ENCODE data around the gene CD8B2.

Gene CD8B2

GRCh38 chr2:106530866-106531265 is 43.7 kb downstream of the CD8B2 start:
- H3K36me3 Mint-ChIP-seq (ENCODE audit: low read depth): no peaks in the 10 kb centered on the region
- peaks cover 9% of the 10 kb centered on the region for H3K27me3 Mint-ChIP-seq (ENCODE audit: low read depth)
- no peak overlapping the region for H3K27ac Mint-ChIP-seq
- no peak overlapping the region for H3K4me3 Mint-ChIP-seq
- no peaks in the 10 kb centered on the region for H3K9me3 Mint-ChIP-seq
- H3K4me1 Mint-ChIP-seq (ENCODE audit: low read depth): no peaks in the 10 kb centered on the region

DNA sequence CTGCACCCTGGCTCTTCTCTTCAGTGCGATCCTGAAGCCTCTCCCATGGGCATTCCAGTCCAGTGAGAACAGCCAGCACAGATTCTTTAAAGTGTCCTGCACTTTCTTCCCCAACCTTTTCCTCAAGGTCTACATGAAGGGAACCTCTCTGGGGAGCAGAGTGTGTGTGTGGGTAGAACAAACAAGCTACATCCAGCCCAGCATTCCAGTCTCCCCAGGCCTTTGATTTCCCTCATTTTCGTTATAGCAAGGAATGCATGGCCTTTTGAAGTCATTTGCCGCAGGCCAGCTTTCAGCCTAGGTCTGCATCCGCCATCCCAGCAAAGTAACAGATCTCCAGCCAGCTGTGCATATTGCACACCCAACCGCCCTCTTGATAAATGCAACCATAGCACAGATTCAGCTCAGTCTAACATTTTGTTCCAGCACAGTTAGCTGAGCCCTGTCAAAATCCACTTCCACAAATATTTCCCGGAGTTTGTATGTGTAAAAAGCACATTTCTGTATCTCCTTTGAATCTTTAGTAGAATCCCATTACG is 44.6 kb downstream of the CD8B2 start:
- no peaks in the 10 kb centered on the region for H3K4me1 Mint-ChIP-seq (ENCODE audit: low read depth)
- H3K4me3 Mint-ChIP-seq: no peak overlapping the region
- H3K36me3 Mint-ChIP-seq (ENCODE audit: low read depth): no peaks in the 10 kb centered on the region

DNA sequence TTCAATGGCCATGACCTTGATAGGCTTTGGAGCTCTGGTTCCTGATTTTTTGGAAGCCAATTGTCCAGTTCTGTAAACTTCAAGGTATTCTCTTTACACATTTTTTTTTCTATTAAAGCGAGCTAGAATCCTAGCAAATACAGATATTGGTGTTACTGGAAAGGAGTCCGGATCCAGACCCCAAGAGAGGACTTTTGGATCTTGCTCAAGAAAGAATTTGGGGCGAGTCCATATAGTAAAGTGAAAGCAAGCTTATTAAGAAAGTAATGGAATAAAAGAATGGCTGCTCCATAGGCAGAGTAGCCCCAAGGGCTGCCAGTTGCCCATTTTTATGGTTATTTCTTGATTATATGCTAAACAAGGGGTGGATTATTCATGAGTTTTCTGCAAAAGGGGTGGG is 45.1 kb downstream of the CD8B2 start:
- Mint-ChIP-seq H3K9me3 (no peaks in the 10 kb centered on the region), H3K4me1 (ENCODE audit: low read depth) (no peaks in the 10 kb centered on the region), H3K27me3 (ENCODE audit: low read depth) (peaks cover 9% of the 10 kb centered on the region), H3K27ac (no peak overlapping the region), H3K4me3 (no peak overlapping the region), H3K36me3 (ENCODE audit: low read depth) (no peaks in the 10 kb centered on the region)

More for the DNA sequence above, 44.6 kb downstream of the CD8B2 start:
- peaks cover 9% of the 10 kb centered on the region for H3K27me3 Mint-ChIP-seq (ENCODE audit: low read depth)
- no peaks in the 10 kb centered on the region for H3K9me3 Mint-ChIP-seq
- no peak overlapping the region for H3K27ac Mint-ChIP-seq

- Mint-ChIP-seq H3K9me3 (no peaks in the 10 kb centered on the region), H3K4me3 (no peak overlapping the region), H3K27ac (no peak overlapping the region), H3K27me3 (ENCODE audit: low read depth) (no peaks in the 10 kb centered on the region), H3K36me3 (ENCODE audit: low read depth) (no peaks in the 10 kb centered on the region), H3K4me1 (ENCODE audit: low read depth) (no peaks in the 10 kb centered on the region)
Measured at GRCh38 chr2:106534471-106534870, 47.3 kb downstream of the CD8B2 start.

GRCh38 chr2:106536490-106536889 is 49.3 kb downstream of the CD8B2 start:
- H3K4me1 Mint-ChIP-seq (ENCODE audit: low read depth): no peaks in the 10 kb centered on the region
- no peak overlapping the region for H3K4me3 Mint-ChIP-seq
- no peak overlapping the region for H3K27ac Mint-ChIP-seq
- H3K27me3 Mint-ChIP-seq (ENCODE audit: low read depth): no peaks in the 10 kb centered on the region
- H3K36me3 Mint-ChIP-seq (ENCODE audit: low read depth): no peaks in the 10 kb centered on the region
- H3K9me3 Mint-ChIP-seq: no peaks in the 10 kb centered on the region

GRCh38 chr2:106537047-106537446 is 49.9 kb downstream of the CD8B2 start:
- no peaks in the 10 kb centered on the region for H3K36me3 Mint-ChIP-seq (ENCODE audit: low read depth)
- peaks cover 4% of the 10 kb centered on the region for H3K27me3 Mint-ChIP-seq (ENCODE audit: low read depth)
- no peaks in the 10 kb centered on the region for H3K9me3 Mint-ChIP-seq
- no peaks in the 10 kb centered on the region for H3K4me1 Mint-ChIP-seq (ENCODE audit: low read depth)
- no peak overlapping the region for H3K4me3 Mint-ChIP-seq
- H3K27ac Mint-ChIP-seq: no peak overlapping the region

GRCh38 chr2:106537791-106538191 is 50.6 kb downstream of the CD8B2 start:
- Mint-ChIP-seq H3K4me3 (no peak overlapping the region), H3K9me3 (no peaks in the 10 kb centered on the region), H3K36me3 (ENCODE audit: low read depth) (no peaks in the 10 kb centered on the region), H3K27ac (no peak overlapping the region), H3K27me3 (ENCODE audit: low read depth) (peaks cover 7% of the 10 kb centered on the region), H3K4me1 (ENCODE audit: low read depth) (peaks cover under 1% of the 10 kb centered on the region)

DNA sequence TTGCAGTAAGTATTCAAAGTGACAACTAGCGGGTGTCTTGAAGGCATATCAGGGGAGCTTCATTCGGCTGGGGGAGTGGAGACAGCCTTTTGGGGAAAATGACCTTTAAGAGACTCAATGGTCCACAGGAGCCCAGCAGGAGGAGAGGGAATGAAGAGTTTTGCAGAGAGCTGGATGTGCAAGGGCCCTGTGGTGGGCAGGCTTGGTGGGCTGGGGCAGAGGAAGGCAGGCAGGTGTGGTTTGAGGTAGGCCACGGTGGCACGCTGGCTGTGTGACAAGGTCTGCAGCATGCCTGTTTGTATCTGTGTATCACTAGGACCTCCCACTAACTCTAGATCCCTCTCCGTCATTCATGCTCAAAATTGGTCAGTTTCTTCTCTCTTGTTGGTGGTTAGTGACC is 53.7 kb downstream of the CD8B2 start:
- H3K27ac Mint-ChIP-seq: no peak overlapping the region

DNA sequence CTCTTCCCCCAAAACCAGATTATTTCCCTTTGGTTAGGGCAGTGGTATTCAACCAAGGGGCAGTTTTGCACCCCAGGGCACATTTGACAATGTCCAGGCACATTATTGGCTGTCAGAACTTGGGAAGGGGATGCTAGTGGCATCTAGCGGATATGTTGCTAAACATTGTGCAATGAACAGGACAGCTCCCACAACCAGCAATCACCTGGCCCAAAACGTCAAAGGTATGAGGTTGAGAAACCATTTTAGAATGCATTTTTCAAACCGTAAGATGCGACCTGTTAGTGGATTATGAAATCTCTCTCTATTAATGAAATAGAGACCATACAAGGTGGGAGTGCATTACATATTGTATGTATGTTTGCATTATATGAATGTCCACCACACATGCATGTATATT is 54.2 kb downstream of the CD8B2 start:
- H3K9me3 Mint-ChIP-seq: no peaks in the 10 kb centered on the region
- peaks cover 18% of the 10 kb centered on the region for H3K27me3 Mint-ChIP-seq (ENCODE audit: low read depth)
- no peak overlapping the region for H3K4me3 Mint-ChIP-seq
- H3K27ac Mint-ChIP-seq: no peak overlapping the region
- no peaks in the 10 kb centered on the region for H3K36me3 Mint-ChIP-seq (ENCODE audit: low read depth)
- peaks cover 2% of the 10 kb centered on the region for H3K4me1 Mint-ChIP-seq (ENCODE audit: low read depth)

More for the DNA sequence above, 53.7 kb downstream of the CD8B2 start:
- H3K4me3 Mint-ChIP-seq: no peak overlapping the region
- H3K4me1 Mint-ChIP-seq (ENCODE audit: low read depth): peaks cover 2% of the 10 kb centered on the region
- no peaks in the 10 kb centered on the region for H3K36me3 Mint-ChIP-seq (ENCODE audit: low read depth)
- H3K9me3 Mint-ChIP-seq: no peaks in the 10 kb centered on the region
- peaks cover 18% of the 10 kb centered on the region for H3K27me3 Mint-ChIP-seq (ENCODE audit: low read depth)

DNA sequence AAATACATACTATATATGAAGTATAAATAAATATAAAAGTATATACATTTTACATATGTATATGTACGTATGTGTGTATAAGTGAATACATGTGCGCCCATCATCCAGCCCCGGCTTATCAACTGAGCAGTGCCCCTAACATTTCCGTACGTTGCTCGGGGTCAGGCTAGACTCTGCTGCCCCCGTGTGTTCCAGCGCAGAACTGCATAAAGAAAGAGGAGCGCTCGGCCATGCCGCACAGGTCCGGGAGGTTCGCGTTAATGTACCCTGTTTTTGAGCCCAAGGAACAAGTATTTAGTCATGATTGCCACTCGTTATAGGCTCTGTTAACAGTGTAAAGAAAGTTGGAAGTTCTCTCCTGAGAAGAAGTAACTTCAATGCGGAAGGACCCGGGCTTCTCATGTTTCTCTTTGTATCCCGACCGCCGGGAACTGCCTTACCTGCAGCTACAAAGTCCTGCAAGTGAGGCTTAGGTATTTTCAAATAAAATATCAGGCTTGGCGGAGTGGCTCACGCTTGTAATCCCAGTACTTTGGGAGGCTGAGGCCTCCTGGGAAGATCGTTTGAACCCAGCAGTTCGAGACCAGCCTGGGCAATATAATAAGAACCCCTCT is 55.7 kb downstream of the CD8B2 start:
- H3K4me1 Mint-ChIP-seq (ENCODE audit: low read depth): peaks cover 2% of the 10 kb centered on the region
- peak overlapping the region; percentile 72 for H3K4me3 Mint-ChIP-seq
- H3K27ac Mint-ChIP-seq: no peak overlapping the region
- no peaks in the 10 kb centered on the region for H3K36me3 Mint-ChIP-seq (ENCODE audit: low read depth)
- H3K27me3 Mint-ChIP-seq (ENCODE audit: low read depth): peaks cover 18% of the 10 kb centered on the region
- no peaks in the 10 kb centered on the region for H3K9me3 Mint-ChIP-seq

- peaks cover 18% of the 10 kb centered on the region for H3K27me3 Mint-ChIP-seq (ENCODE audit: low read depth)
- H3K4me1 Mint-ChIP-seq (ENCODE audit: low read depth): peaks cover 2% of the 10 kb centered on the region
- no peaks in the 10 kb centered on the region for H3K36me3 Mint-ChIP-seq (ENCODE audit: low read depth)
- no peaks in the 10 kb centered on the region for H3K9me3 Mint-ChIP-seq
- H3K4me3 Mint-ChIP-seq: no peak overlapping the region
- no peak overlapping the region for H3K27ac Mint-ChIP-seq
Measured at GRCh38 chr2:106545007-106545406, 57.8 kb downstream of the CD8B2 start.

- Mint-ChIP-seq H3K4me1 (ENCODE audit: low read depth) (peaks cover 2% of the 10 kb centered on the region), H3K4me3 (no peak overlapping the region), H3K27ac (no peak overlapping the region), H3K9me3 (no peaks in the 10 kb centered on the region), H3K27me3 (ENCODE audit: low read depth) (peaks cover 18% of the 10 kb centered on the region), H3K36me3 (ENCODE audit: low read depth) (no peaks in the 10 kb centered on the region)
Measured at GRCh38 chr2:106546391-106546990, 59.3 kb downstream of the CD8B2 start.

- Mint-ChIP-seq H3K4me3 (no peak overlapping the region), H3K27me3 (ENCODE audit: low read depth) (peaks cover 13% of the 10 kb centered on the region), H3K9me3 (no peaks in the 10 kb centered on the region), H3K27ac (no peak overlapping the region), H3K36me3 (ENCODE audit: low read depth) (no peaks in the 10 kb centered on the region), H3K4me1 (ENCODE audit: low read depth) (peaks cover 2% of the 10 kb centered on the region)
Measured at GRCh38 chr2:106547164-106547903, 60.2 kb downstream of the CD8B2 start.

GRCh38 chr2:106551417-106552130 is 64.4 kb downstream of the CD8B2 start:
- peaks cover 7% of the 10 kb centered on the region for H3K27me3 Mint-ChIP-seq (ENCODE audit: low read depth)
- H3K9me3 Mint-ChIP-seq: no peaks in the 10 kb centered on the region
- H3K4me3 Mint-ChIP-seq: no peak overlapping the region
- no peak overlapping the region for H3K27ac Mint-ChIP-seq
- no peaks in the 10 kb centered on the region for H3K36me3 Mint-ChIP-seq (ENCODE audit: low read depth)
- no peaks in the 10 kb centered on the region for H3K4me1 Mint-ChIP-seq (ENCODE audit: low read depth)

Measured in T-helper 1 cell treated with Interleukin-12 subunit alpha and Interleukin-12 subunit beta and Interleukin-4 antibody, amounts not matched to agents 30 μg/mL and 1 μg/mL, for 36 hours (primary cell).